Activated naive CD4-positive, alpha-beta T cell (primary cell): Measurements from ENCODE around the gene IL34.

ENCODE experiments used
- DNase-seq, 4 experiments: peaks; one replicate each; lab custom pipeline; 2025; lab: John Stamatoyannopoulos, UW

Gene IL34

GRCh38 chr16:70678121-70678897, 31.9 kb downstream of the IL34 start:
- no peak for DNase-seq

GRCh38 chr16:70678898-70679670, 32.7 kb downstream of the IL34 start:
- DNase-seq = no peak

GRCh38 chr16:70679671-70680494, 33.5 kb downstream of the IL34 start:
- no peak for DNase-seq

GRCh38 chr16:70680495-70681381, 34.4 kb downstream of the IL34 start:
- DNase-seq = no peak

GRCh38 chr16:70681382-70682238, 35.3 kb downstream of the IL34 start:
- no peak for DNase-seq

GRCh38 chr16:70682239-70683145, 36.1 kb downstream of the IL34 start:
- DNase-seq = no peak

GRCh38 chr16:70683146-70683944, 37.0 kb downstream of the IL34 start:
- DNase-seq = no peak

GRCh38 chr16:70684146-70685060, 38.0 kb downstream of the IL34 start:
- DNase-seq = no peak

- no peak for DNase-seq
Observed at GRCh38 chr16:70685061-70685937, 38.9 kb downstream of the IL34 start.

- DNase-seq = peak in 1 of 4 experiments; percentile 18
Observed at GRCh38 chr16:70685938-70686375, 39.6 kb downstream of the IL34 start, which contains the start of gene MTSS2. Gene MTSS2, minus strand, starts transcription at chr16:70686053. Its CDS starts 262 bp downstream, at chr16:70685791.

GRCh38 chr16:70686376-70687101, 40.2 kb downstream of the IL34 start:
- DNase-seq = no peak

- no peak for DNase-seq
Observed at GRCh38 chr16:70687102-70687511, 40.7 kb downstream of the IL34 start.

GRCh38 chr16:70687671-70688245, 41.4 kb downstream of the IL34 start:
- no peak for DNase-seq

GRCh38 chr16:70688246-70688742, 41.9 kb downstream of the IL34 start:
- DNase-seq = no peak
